Adipose tissue (tissue), 3 donors: ENCODE measurements around the gene DBH. TPM values are rescaled to one million over a fixed set of nuclear protein-coding genes. Genes with fewer than 3 reads are reported as not detected.

Experiments used
- H3K27ac ChIP-seq: one replicate; pipeline ENCODE4 v1.5.1; 2013; ENCODE audit warnings: low read depth, low read length
- WGBS, 3 donors: extraction: QIAGEN DNeasy Blood & Tissue Kit; methylation state at CpG; one replicate each; pipeline ENCODE4 v1.1.7; 2013; 5-methylcytosine and 5-hydroxymethylcytosine counted together
- polyA plus RNA-seq, 3 donors: library from polyadenylated mRNA; stranded (reverse); fragments of 200-250 nt; gene quantifications; one replicate each; pipeline ENCODE4 v1.2.3, GENCODE V29; 2013
- donor health status: healthy with polysubstance abuse.
- donor health status: Bipolar disorder and iron deficiency.
- donor health status: healthy.

DBH gene
- polyA plus RNA-seq, 3 donors: 0.01 to 0.05 TPM; not detected in 1

DNA sequence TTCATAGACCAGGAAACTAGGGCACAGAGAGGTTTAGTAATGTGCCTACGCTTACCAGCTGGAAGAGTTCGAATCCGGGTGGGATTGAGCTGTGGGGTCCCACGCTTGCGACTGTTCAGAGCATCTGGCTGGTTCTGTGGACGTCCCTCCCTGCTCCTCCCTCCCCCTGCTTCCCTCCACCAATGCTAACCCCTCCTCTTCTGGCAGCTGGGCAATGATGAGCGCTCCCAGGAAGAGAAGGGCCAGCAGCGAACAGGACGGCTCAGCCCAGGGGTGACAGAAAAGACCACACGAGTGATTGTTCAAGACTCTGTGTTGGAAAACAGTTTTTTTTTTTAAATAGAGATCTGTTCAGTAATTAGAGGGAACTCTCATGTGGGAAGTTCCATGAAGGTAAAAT is 33.9 kb upstream of the DBH start:
- 57 to 65% (median 61%) methylated on average over 10 of the region's 10 CpGs for WGBS, 3 donors
- H3K27ac ChIP-seq: no peak overlapping the region

DNA sequence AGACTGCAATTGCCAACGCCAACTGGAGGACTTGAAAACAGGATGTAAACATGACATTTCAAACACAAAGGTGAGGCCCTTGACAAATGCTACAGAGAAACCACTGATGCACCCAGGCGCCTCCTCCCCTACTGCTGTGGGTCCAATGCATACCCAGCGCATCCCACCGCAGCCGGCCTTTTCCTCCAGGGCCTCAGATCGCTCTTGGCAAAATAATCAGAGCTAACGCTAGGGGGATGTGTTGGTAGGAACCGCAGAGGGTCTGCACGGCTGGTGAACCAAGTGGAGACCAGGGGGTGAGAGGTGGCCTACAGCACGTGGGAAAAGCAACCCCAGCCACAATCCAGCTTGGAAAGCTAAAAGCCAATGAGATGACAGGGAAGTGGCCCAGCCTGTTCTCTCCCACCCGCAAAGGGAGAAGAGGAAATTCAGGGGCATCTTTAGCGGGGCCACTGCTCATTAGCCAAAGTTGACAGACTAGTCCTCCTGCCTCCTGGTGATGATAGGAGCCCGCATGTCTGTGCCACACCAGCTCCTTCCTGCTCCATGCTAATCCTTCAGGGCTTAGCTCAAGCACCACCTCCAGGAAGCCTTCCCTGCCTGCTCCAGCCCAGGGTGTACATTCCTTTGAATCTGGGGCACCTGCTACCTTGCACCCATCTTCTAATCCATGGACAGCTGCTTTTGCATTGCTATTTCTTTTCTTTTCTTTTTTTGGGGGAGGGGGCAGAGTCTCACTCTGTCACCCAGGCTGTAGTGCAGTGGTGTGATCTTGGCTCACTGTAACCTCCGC is 32.8 kb upstream of the DBH start:
- WGBS, 3 donors: 35 to 37% (median 36%) methylated on average over 14 of the region's 14 CpGs
- H3K27ac ChIP-seq: no peak overlapping the region

DNA sequence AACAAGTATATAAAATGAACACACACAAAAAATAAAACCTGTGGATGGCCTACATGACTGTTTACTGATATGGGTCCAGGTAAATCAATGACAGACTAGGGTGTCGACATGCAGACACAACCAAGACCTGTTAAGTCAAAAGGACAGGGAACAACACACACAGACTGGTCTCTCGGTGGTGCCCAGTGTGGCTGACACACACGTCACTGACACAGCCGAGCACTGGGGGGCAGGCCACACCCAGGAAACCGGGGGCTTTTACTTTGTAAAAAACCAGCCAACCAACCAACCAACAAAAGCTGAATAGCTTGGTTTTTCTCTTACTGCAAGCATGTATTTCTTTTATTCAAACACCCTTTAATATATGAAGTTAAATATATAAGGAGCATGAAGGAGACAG is 31.9 kb upstream of the DBH start:
- no peak overlapping the region for H3K27ac ChIP-seq
- 18 to 39% (median 35%) methylated on average over 5 of the region's 5 CpGs for WGBS, 3 donors

DNA sequence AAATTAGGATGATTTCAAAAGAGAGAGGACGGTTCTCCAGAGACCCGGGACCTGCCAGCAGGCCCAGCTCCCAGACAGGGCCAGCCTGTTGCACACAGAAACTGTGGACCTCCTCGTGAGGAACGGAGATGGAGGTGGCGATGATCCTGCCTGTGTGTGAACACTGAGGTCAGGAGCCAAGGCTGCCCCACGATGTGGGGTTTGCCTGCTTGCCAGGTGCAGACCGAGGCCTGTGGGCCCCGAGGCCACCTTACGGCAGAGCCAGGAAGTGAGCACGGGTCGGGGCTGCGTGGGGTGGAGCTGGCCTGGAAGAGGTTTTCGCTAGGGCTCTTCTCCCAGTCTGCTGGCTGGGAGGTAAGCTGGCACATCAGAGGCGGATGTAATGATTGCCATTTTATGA is 31.3 kb upstream of the DBH start:
- 43 to 59% (median 55%) methylated on average over 14 of the region's 14 CpGs for WGBS, 3 donors
- H3K27ac ChIP-seq: no peak overlapping the region

DNA sequence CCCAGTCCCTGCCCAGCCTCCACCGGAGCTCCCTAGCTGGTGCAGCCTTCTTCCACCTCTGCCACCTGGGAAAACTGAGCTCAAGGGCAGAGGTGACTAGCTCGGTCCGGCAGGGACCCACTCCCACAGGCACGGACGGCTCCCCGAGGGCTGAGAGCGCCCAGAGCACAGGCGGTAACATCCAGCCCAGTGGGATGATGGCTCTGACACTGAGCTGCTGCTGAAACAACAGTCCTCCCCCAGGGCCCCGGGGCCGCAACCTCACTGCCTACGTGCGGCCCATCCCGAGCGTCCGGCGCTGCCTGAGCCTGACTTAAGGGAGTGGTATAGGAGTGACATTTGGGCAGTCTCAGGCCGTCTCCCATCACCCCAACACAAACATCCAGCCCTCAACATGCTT is 30.7 kb upstream of the DBH start:
- H3K27ac ChIP-seq: no peak overlapping the region
- 74 to 92% (median 86%) methylated on average over 16 to 17 of the region's 17 CpGs for WGBS, 3 donors

DNA sequence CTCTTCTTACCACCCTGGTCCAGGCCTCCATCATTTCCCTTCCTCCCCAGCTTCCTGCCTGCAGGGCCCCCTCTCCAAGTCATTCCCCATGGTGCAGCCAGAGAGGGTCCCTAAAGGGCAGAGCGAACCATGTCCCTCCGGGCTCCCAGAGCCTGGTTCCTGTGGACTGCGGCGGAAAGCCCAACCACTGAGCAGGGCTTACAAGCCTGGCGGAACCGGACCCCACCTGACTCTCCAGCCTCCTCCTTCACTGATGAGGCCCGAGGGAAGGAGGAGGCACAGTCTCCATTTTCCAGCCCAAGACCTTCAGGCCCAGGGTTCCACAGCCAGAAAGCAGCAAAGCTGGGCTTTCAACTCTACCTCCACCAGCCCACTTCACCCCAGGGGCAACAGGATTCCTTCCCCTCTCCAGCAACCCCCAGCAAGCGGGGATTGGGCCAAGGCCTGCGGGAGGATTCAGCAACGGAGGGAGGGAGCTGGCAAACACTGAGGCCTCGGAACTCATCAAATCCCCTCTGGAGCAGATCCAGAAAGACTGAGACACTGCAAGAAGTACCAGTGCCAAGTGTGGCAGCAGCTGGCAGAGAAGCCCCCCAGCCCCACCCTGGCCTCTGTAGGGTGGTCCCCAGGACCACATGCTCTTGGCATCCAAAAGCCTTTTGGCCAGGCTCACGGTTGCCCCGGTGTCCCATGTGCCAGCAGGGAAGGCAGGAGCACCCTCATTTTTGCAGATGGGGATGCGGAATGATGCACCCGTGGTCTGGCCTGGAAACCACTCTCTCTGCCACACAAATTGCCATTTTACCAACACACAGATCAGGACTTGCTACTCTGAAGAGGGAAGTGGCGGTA is 30.1 kb upstream of the DBH start:
- WGBS, 3 donors: 63 to 72% (median 63%) methylated on average over 15 to 16 of the region's 16 CpGs
- H3K27ac ChIP-seq: no peak overlapping the region

DNA sequence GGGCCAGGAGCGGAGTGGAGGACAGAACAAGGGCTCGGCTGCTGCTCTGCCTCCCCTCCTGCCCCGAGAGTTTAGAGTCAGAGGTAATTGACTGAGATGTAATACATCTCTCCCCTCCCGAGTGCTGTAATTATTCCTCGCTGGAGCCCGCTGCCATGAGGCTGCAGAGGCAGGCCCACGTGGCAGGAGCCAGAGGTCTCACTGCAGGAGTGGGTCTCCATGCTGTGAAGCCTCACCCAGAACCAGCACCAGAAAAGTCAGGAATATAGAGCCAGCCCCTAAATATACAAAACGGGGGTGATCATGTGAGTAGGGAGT is 29.5 kb upstream of the DBH start:
- 42 to 50% (median 45%) methylated on average over 8 of the region's 8 CpGs for WGBS, 3 donors
- H3K27ac ChIP-seq: no peak overlapping the region

DNA sequence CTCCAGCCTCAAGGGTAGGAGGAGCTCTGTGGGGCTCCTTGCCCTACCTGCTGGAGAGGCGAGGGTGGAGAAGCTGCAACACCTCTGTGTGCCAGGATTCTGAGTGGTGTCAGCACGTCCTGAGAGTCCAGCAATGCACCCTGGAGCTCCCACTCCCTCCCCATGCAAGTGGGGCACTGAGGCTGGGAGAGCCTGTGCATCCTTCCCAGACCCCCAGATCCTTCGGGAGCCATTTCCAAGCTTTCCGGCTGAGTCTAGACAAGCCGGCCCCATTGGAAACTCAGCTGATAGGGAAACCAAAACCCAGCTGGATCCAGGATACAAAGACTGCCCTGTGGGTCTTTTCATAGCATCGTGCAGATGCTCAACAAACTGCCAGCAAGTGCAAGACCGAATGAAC is 28.8 kb upstream of the DBH start:
- WGBS, 3 donors: 48 to 51% (median 48%) methylated on average over 7 of the region's 7 CpGs
- no peak overlapping the region for H3K27ac ChIP-seq

DNA sequence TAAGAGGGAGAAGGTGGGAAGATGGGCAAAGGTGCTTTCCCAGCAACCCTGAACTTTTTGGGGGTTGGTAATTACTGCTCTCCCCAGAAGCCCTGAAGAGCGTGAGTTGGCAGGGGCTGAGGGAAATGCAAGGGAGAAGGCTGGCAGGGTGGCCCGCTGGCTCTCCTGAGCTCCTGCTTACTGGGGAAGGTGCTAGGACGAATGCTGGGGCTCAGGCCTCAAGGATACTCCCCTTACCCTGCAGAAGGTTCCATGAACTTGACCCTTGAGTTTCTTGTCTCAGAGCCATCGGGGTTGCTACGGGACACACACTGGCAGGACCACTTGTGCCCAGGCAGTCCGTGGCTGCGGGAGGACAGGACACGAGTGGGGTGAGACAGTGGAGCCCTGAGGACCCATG is 28.2 kb upstream of the DBH start:
- no peak overlapping the region for H3K27ac ChIP-seq
- 68 to 84% (median 82%) methylated on average over 8 of the region's 8 CpGs for WGBS, 3 donors

DNA sequence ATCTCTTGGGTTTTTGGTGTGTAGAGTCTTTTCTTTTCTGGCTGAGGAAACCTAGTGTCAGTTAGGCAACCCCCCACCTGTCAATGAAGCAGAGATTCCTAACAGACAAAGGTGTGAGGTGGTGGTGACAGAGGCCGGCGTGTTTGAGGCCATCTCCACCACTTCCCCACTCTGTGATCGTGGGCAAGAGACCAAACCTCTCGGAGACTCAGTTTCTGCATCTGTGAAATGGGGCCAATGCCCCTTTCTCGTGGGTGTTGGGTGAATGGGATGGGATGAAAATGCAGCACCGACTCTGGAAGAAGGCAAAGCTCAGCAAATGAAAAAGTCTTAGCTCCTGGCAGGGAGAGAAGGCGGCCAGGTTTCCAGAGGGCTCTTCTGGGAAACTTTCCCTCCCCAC is 27.8 kb upstream of the DBH start:
- 70 to 81% (median 75%) methylated on average over 7 of the region's 7 CpGs for WGBS, 3 donors
- H3K27ac ChIP-seq: no peak overlapping the region

DNA sequence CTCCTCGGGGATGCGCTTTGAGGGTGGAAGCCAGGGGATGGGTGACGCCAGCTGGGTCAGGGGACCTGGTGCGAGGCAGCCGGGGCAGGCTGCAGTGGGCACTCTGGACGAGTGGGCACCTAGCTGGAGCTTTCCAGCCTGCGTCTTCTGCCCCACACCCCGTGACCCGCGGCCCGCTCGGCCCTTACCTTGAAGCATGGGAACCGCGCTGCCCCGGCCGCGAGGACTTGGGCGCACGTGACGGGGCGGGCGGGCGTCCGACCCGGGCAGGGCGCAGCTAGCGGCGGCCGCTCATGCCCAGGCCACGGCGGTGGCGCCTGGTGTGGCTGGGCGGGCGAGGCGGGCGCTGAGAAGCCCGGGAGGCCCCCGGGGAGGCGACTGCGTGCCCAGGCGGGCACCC is 27.3 kb upstream of the DBH start:
- WGBS, 3 donors: 10 to 12% (median 11%) methylated on average over 24 to 41 of the region's 41 CpGs
- H3K27ac ChIP-seq: no peak overlapping the region

DNA sequence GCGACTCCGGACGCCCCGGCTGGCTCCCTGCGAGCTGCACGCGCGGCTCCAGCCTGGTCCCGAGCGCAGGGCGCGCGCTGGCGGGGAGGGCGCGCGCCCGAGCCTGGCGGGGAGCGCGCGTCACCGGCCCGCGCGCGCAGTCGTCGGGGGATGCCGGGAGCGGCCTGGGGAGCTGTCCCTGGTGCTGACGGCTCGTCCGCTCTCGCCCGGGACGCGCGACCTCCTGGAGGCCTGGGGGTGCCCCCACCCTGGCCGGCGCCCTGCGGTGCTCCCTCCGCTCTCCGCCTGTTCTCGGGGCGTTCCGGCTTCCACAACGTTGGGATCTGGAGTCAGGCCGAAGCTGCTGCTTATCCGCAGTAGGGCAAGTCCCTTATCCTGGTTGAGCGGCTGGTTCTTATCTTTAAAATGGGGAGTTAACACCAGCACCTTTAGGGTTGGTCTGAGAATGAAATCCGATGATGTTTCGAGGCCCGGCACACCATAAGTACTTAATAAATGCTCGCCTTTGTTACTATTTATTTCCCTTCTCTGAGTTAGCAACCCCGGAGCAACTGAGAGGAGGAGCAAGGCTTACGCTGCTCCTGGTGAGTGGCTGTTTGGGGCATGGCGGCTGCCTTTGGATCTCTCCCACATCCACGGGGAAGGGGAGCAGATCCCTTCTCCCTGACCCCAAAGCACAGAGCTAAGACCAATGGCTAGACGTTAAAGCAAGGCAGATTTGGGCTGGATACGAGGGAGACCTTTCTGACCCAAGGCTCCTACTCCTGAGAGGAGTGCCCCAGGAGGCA is 26.7 kb upstream of the DBH start, which contains the start of gene FAM163B:
Gene FAM163B (minus strand): TSS at position 79 of the 788 bp plus-strand sequence. CDS start 29,166 bp downstream, outside the sequence.
- 11 to 12% (median 11%) methylated on average over 42 to 61 of the region's 61 CpGs for WGBS, 3 donors
- H3K27ac ChIP-seq: no peak within 1 kb of the TSS

DNA sequence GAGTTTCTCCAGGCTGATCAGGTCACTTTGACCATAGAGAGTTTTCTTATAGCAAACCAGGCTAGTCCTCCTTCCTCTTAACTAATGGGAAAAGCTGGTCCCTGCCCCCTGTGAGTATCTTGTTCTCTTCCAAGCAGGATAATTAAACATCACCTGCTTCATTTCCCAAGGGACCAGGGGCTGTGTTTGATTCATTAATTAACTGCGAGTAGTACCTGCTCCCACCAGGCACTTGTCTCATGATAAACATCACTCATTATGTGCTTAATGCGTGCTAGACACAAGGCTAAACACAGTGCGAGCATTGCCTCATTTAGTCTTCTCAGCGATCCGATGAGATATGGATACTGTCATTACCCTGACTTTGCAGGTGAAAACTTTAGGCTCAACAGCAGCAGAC is 25.3 kb upstream of the DBH start:
- 30 to 88% (median 77%) methylated on average over 5 of the region's 5 CpGs for WGBS, 3 donors
- H3K27ac ChIP-seq: no peak overlapping the region

DNA sequence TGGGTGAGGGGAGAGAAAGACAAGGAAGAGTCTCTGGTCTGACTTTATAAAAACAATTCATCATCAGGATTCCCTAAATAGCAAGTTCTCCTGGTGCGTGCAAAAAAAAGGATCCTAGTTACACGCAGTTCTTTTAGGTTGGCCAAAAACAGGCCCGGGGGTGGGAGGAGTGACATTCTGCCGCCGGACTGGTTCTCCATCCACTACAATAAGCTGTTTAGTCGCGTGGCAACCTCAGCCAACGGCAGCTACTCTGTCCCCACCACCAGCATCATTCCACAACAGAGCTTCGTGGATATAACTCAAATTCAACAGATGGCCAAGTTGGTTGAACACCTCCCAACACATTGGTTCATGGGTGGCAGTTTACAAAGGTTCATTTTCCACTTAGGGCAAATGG is 24.1 kb upstream of the DBH start:
- no peak overlapping the region for H3K27ac ChIP-seq
- 80 to 82% (median 81%) methylated on average over 9 of the region's 9 CpGs for WGBS, 3 donors

DNA sequence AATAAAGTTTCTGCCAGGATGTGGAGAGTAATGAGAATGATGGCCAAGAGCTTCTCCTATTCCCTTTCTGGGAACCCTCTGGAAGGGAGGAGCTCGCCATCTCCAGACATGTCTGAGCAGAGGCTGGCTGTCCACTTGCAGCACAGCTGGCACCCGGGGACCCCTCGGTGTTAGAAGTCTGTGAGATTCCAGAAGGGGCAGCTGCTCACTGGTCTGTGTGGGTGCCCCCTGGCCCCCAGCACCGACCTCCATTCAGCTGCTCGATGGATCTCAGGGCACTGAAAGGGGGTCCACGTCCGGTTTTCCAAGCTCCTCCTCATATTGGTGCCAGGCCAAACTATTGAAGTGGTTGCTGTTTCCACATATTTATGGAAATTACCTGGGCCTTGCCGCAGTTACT is 23.3 kb upstream of the DBH start:
- 75 to 77% (median 77%) methylated on average over 8 of the region's 8 CpGs for WGBS, 3 donors
- H3K27ac ChIP-seq: no peak overlapping the region

DNA sequence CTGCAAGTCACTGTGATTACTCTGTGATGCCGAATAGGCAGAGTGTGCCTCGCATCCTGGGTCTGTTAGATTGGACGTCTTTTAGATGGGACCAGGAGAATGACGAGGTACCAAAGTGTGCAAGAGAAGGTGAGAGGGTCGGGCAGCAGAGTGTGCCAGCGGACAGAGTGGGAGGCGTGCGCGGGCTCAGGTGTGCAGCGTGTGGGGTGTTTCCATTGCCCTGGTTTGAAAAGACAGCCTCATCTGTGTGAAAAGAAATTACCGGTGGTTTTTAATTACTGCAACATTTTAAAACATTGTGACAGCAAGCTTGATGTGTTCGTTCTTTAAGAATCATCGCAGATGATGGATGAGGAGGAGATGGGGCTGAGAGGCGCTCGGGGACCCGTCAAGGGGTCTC is 22.7 kb upstream of the DBH start:
- 75 to 79% (median 79%) methylated on average over 16 of the region's 16 CpGs for WGBS, 3 donors
- H3K27ac ChIP-seq: no peak overlapping the region

DNA sequence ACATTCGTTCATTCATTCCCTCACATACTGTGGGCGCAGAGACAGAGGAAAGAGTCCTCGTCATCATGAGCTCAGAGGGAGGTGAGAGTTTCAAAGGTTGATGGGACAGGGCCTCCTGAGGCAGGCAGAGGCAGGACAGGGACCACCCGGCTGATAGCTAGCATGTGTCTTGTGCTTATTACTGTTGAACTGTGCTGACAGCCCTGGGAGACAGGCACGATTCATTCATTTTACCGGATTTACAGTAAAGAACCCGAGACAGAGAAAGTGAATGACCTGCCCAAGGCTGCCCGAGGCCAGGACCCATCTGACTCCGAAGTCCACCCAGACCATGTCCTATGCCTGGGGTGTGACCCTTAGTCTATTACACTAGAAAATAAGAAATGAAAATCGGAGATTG is 22.1 kb upstream of the DBH start:
- no peak overlapping the region for H3K27ac ChIP-seq
- WGBS, 3 donors: 61 to 76% (median 71%) methylated on average over 10 of the region's 10 CpGs

DNA sequence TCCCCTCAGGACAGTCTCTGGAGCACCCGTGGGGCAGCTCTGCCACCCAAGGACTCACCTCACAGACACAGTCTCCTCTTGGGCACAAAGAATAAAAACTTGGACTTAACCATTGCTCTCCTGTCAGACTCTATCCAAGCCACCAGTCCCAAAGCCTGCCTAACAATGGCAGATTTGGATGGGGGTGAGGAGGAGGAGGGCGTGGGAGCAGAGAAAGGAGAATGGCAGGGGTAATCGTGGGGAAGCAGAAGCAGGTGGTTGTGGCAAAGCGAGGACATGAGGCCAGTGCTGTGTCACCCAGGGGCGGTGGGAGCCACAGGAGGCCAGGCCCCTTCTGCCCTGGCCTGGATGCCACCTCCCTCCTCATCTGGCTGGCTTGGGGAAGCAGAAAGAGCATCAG is 21.5 kb upstream of the DBH start:
- no peak overlapping the region for H3K27ac ChIP-seq
- 52 to 61% (median 60%) methylated on average over 5 of the region's 5 CpGs for WGBS, 3 donors

DNA sequence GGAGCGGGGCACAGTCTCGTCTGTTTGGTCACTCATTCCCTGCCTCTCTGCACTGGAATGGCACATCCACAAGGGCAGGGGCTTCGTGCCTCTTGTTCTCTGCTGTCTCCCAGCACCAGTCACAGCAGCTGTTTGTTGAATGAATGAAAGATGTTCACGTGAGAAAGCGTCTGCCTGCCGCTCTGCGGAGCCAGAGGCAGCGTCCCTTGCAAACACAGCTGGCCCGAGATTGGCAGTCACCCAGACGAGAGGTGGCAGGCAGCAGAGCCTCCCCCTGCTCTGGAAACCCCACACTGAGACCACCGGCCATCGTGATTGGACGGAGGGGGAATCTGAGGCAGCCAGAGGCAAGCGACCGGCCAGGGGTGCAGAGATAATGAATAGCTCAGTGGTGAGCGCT is 21.0 kb upstream of the DBH start:
- H3K27ac ChIP-seq: no peak overlapping the region
- WGBS, 3 donors: 31 to 40% (median 35%) methylated on average over 16 of the region's 16 CpGs
